ENCODE results near the gene ESAM.

Gene ESAM

DNA sequence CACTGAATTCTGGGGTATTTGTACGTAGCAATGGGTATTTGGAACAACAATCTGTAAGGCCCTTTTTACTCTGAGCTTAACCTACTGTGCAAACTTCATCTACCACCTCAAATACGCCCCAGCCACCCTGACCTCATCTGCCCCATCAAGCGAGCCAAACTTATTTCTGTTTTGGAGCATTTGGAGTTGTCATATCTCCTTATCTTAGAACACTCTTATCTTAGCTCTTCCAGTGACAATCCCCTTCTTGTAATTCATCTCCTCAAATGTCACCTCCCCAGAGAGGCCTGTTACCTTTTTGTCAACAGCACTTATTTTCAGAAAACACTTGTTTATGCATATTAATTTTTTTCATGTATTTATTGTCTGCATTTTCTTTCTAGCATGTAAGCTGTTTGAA lies 42.8 kb upstream of the ESAM start:
- Histone ChIP-seq H2AFZ (ENCODE audit: insufficient read depth, low read length, poor library complexity) (no peak overlapping the region), H3K36me3 (ENCODE audit: control insufficient read depth in 1 of 2, insufficient read depth in 2 of 2, low read length in 2 of 2) (no peaks in the 10 kb centered on the region), H4K8ac (ENCODE audit: low read depth, low read length) (no peak overlapping the region), H3K27me3 (ENCODE audit: insufficient read depth, low read length) (no peaks in the 10 kb centered on the region), H3K27ac (ENCODE audit: low read depth, low read length) (no peak overlapping the region), H2BK120ac (ENCODE audit: insufficient read depth, low read length, poor library complexity) (no peak overlapping the region), H3K4me3 (ENCODE audit: low read depth, low read length) (no peak overlapping the region), H4K91ac (ENCODE audit: low read depth, low read length) (no peak overlapping the region), H3K9ac (ENCODE audit: low read length) (no peak overlapping the region), H4K12ac (ENCODE audit: low read depth, low read length) (no peak overlapping the region), H2BK5ac (ENCODE audit: low read depth, low read length, poor library complexity) (no peak overlapping the region), H3K9me3 (ENCODE audit: insufficient read depth, low read depth, low read length) (no peaks in the 10 kb centered on the region), H3K4me1 (ENCODE audit: control insufficient read depth in 1 of 2, insufficient read depth in 2 of 2, low read length in 2 of 2) (peaks cover 0 to 4% of the 10 kb centered on the region in 2 experiments), H2AK5ac (ENCODE audit: low read length) (no peak overlapping the region), H3K18ac (ENCODE audit: low read length) (no peak overlapping the region), H3K4me2 (ENCODE audit: low read length) (no peak overlapping the region), H2BK12ac (ENCODE audit: low read length) (no peak overlapping the region), H3K23ac (ENCODE audit: low read length) (no peak overlapping the region), H3K14ac (ENCODE audit: low read length) (no peak overlapping the region), H3K79me2 (ENCODE audit: control insufficient read depth, insufficient read depth, low read length, poor library complexity) (peaks cover 7% of the 10 kb centered on the region), H3K79me1 (ENCODE audit: low read length) (peaks cover 8% of the 10 kb centered on the region), H3K4ac (ENCODE audit: low read depth, low read length) (no peak overlapping the region)
- no CpG with 5 or more reads among the region's 3 CpGs for WGBS (ENCODE audit: extremely low coverage, insufficient coverage, insufficient read length)
- no peak for DNase-seq

DNA sequence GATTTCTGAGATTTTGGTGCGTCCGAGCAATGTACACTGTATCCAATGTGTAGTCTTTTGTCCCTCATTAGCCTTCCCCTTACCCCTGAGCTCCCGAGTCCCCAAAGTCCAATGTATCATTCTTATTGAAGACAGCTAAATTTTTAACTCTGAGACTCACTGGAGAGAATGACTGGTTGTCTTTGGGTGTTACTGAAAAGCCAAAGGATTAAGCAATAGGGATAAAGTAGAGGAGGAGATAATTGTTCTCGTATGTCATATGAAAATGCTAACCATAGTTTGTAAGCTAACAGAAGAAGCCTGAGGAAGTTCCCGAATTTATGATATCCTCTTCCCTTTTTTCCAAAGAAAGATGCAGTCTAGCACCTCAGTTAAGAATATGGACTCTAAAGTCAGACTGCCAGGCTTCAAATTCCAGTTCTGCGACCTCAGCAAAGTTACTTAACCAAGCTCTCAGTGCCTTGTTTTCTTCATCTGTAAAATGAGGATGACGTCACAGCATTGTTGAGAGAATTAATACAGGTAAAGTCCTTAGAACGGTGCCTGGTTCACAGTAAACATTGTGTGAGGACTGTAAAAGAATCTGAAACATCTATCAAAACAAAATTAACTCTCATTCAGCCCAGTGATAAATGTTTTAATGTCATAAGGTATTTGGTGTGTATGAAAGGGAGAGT lies 39.7 kb upstream of the ESAM start:
- H3K27ac ChIP-seq (ENCODE audit: low read depth, low read length), result no peak overlapping the region
- DNase-seq, result peak in 1 of 2 donors; percentile 72
- H3K27me3 ChIP-seq (ENCODE audit: insufficient read depth, low read length), result no peaks in the 10 kb centered on the region
- H3K4me2 ChIP-seq (ENCODE audit: low read length), result no peak overlapping the region
- H3K23ac ChIP-seq (ENCODE audit: low read length), result no peak overlapping the region
- H4K91ac ChIP-seq (ENCODE audit: low read depth, low read length), result no peak overlapping the region
- H3K9ac ChIP-seq (ENCODE audit: low read length), result no peak overlapping the region
- H2BK12ac ChIP-seq (ENCODE audit: low read length), result no peak overlapping the region
- H2BK120ac ChIP-seq (ENCODE audit: insufficient read depth, low read length, poor library complexity), result no peak overlapping the region
- WGBS (ENCODE audit: extremely low coverage, insufficient coverage, insufficient read length), result no CpG with 5 or more reads among the region's 8 CpGs
- no peak overlapping the region for H2AK5ac ChIP-seq (ENCODE audit: low read length)
- H4K8ac ChIP-seq (ENCODE audit: low read depth, low read length), result no peak overlapping the region
- no peak overlapping the region for H2BK5ac ChIP-seq (ENCODE audit: low read depth, low read length, poor library complexity)
- H3K36me3 ChIP-seq (ENCODE audit: control insufficient read depth in 1 of 2, insufficient read depth in 2 of 2, low read length in 2 of 2), result no peaks in the 10 kb centered on the region
- no peak overlapping the region for H4K12ac ChIP-seq (ENCODE audit: low read depth, low read length)
- H3K18ac ChIP-seq (ENCODE audit: low read length), result no peak overlapping the region
- no peak overlapping the region for H3K4ac ChIP-seq (ENCODE audit: low read depth, low read length)
- peaks cover 0 to 4% of the 10 kb centered on the region in 2 experiments for H3K4me1 ChIP-seq (ENCODE audit: control insufficient read depth in 1 of 2, insufficient read depth in 2 of 2, low read length in 2 of 2)
- no peak overlapping the region for H2AFZ ChIP-seq (ENCODE audit: insufficient read depth, low read length, poor library complexity)
- H3K79me2 ChIP-seq (ENCODE audit: control insufficient read depth, insufficient read depth, low read length, poor library complexity), result peaks cover 16% of the 10 kb centered on the region
- no peaks in the 10 kb centered on the region for H3K9me3 ChIP-seq (ENCODE audit: insufficient read depth, low read depth, low read length)
- no peak overlapping the region for H3K4me3 ChIP-seq (ENCODE audit: low read depth, low read length)
- H3K79me1 ChIP-seq (ENCODE audit: low read length), result peaks cover 17% of the 10 kb centered on the region
- no peak overlapping the region for H3K14ac ChIP-seq (ENCODE audit: low read length)

DNA sequence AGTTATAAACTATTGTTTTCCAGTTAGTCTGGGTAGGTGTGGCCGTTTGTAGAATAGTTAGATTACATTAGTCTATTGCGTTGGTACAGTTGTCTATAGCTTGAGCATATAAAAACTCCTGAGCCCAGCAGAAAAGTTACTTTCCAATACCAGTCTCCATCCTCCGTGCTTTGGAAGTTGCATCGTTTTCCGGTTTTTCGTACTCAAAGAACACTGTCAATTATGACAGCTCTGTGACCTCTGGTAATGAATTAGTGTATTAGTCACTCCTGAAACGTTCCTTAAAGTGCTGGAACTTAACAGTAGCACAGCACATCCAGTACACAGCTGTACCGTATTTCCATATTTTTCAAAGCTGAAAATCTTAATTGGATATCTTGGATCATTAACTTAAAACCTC lies 38.9 kb upstream of the ESAM start:
- peak; percentile 42 to 82 for DNase-seq
- H3K27ac ChIP-seq (ENCODE audit: low read depth, low read length), result peak overlapping the region; percentile 71
- no peak overlapping the region for H2AK5ac ChIP-seq (ENCODE audit: low read length)
- H3K79me2 ChIP-seq (ENCODE audit: control insufficient read depth, insufficient read depth, low read length, poor library complexity), result peaks cover 16% of the 10 kb centered on the region
- H3K4ac ChIP-seq (ENCODE audit: low read depth, low read length), result no peak overlapping the region
- H3K14ac ChIP-seq (ENCODE audit: low read length), result no peak overlapping the region
- no peak overlapping the region for H2BK120ac ChIP-seq (ENCODE audit: insufficient read depth, low read length, poor library complexity)
- no peak overlapping the region for H3K18ac ChIP-seq (ENCODE audit: low read length)
- no peaks in the 10 kb centered on the region for H3K27me3 ChIP-seq (ENCODE audit: insufficient read depth, low read length)
- H3K79me1 ChIP-seq (ENCODE audit: low read length), result peaks cover 17% of the 10 kb centered on the region
- H4K91ac ChIP-seq (ENCODE audit: low read depth, low read length), result no peak overlapping the region
- no peak overlapping the region for H3K4me3 ChIP-seq (ENCODE audit: low read depth, low read length)
- peak overlapping the region; percentile 89 for H3K4me2 ChIP-seq (ENCODE audit: low read length)
- no peak overlapping the region for H2BK12ac ChIP-seq (ENCODE audit: low read length)
- no peak overlapping the region for H3K9ac ChIP-seq (ENCODE audit: low read length)
- no peaks in the 10 kb centered on the region for H3K9me3 ChIP-seq (ENCODE audit: insufficient read depth, low read depth, low read length)
- H4K12ac ChIP-seq (ENCODE audit: low read depth, low read length), result no peak overlapping the region
- H2AFZ ChIP-seq (ENCODE audit: insufficient read depth, low read length, poor library complexity), result no peak overlapping the region
- WGBS (ENCODE audit: extremely low coverage, insufficient coverage, insufficient read length), result no CpG with 5 or more reads among the region's 8 CpGs
- no peak overlapping the region for H2BK5ac ChIP-seq (ENCODE audit: low read depth, low read length, poor library complexity)
- no peak overlapping the region for H3K23ac ChIP-seq (ENCODE audit: low read length)
- H3K36me3 ChIP-seq (ENCODE audit: control insufficient read depth in 1 of 2, insufficient read depth in 2 of 2, low read length in 2 of 2), result peaks cover 0 to 2% of the 10 kb centered on the region in 2 experiments
- no peak overlapping the region for H4K8ac ChIP-seq (ENCODE audit: low read depth, low read length)
- peaks cover 0 to 4% of the 10 kb centered on the region in 2 experiments for H3K4me1 ChIP-seq (ENCODE audit: control insufficient read depth in 1 of 2, insufficient read depth in 2 of 2, low read length in 2 of 2)

DNA sequence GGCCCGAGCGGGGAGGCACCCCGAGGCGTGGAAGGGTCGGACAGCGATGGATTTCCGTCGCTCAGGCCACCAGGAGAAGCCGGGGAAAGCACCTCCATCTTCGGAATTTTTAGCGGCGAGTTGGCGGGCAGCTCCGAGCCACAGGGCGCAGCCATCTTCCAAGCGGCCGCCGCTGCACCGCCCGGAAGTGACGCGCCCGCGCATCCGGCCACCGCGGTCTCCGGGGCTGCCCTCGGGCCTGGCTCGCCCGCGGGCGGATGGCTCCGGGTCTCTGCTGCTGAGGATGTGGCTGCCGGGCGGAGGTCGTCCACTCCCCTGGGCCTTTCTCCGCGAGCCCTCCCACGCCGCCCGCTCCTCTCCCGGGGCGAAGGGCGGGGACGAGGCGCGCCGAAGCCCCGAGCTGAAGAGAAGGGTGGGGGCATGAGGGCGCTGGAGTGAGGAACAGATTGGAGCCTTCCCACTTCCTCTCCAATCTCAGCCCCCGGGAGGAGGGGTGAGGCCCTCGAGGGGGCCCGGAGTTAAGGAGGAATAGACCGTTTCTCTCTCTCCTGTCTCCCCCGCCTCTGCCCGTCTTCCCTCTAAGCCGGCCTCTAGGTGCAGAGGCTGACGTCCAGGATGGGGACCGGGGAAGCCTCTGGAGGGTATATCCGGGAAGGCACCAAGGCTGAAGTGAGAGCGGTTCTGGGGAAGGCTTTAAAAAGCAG lies 38.3 kb upstream of the ESAM start, which contains the start of gene MSANTD2:
Gene MSANTD2 (minus strand): TSS at position 181 of the 704 bp plus-strand sequence. CDS start 26 bp downstream, at position 155.
- Histone ChIP-seq H2BK120ac (ENCODE audit: insufficient read depth, low read length, poor library complexity) (peak within 1 kb of the TSS; percentile 94), H3K18ac (ENCODE audit: low read length) (peak within 1 kb of the TSS; percentile 95), H3K79me1 (ENCODE audit: low read length) (peaks cover 17% of the 10 kb centered on the region), H3K4ac (ENCODE audit: low read depth, low read length) (peak within 1 kb of the TSS; percentile 96), H3K4me2 (ENCODE audit: low read length) (peak within 1 kb of the TSS; percentile 89), H3K27me3 (ENCODE audit: insufficient read depth, low read length) (no peaks in the 10 kb centered on the region), H2AK5ac (ENCODE audit: low read length) (peak within 1 kb of the TSS; percentile 84), H4K12ac (ENCODE audit: low read depth, low read length) (peak within 1 kb of the TSS; percentile 95), H4K8ac (ENCODE audit: low read depth, low read length) (peak within 1 kb of the TSS; percentile 93), H2BK5ac (ENCODE audit: low read depth, low read length, poor library complexity) (peak within 1 kb of the TSS; percentile 76), H4K91ac (ENCODE audit: low read depth, low read length) (peak within 1 kb of the TSS; percentile 82), H3K27ac (ENCODE audit: low read depth, low read length) (peak within 1 kb of the TSS; percentile 71), H3K14ac (ENCODE audit: low read length) (peak within 1 kb of the TSS; percentile 95), H3K23ac (ENCODE audit: low read length) (no peak within 1 kb of the TSS), H3K79me2 (ENCODE audit: control insufficient read depth, insufficient read depth, low read length, poor library complexity) (peaks cover 16% of the 10 kb centered on the region), H2AFZ (ENCODE audit: insufficient read depth, low read length, poor library complexity) (peak within 1 kb of the TSS; percentile 92), H2BK12ac (ENCODE audit: low read length) (no peak within 1 kb of the TSS), H3K4me3 (ENCODE audit: low read depth, low read length) (peak within 1 kb of the TSS; percentile 96), H3K9me3 (ENCODE audit: insufficient read depth, low read depth, low read length) (no peaks in the 10 kb centered on the region), H3K4me1 (ENCODE audit: control insufficient read depth in 1 of 2, insufficient read depth in 2 of 2, low read length in 2 of 2) (peaks cover 0 to 4% of the 10 kb centered on the region in 2 experiments), H3K9ac (ENCODE audit: low read length) (peak within 1 kb of the TSS; percentile 79), H3K36me3 (ENCODE audit: control insufficient read depth in 1 of 2, insufficient read depth in 2 of 2, low read length in 2 of 2) (peaks cover 0 to 2% of the 10 kb centered on the region in 2 experiments)
- WGBS (ENCODE audit: extremely low coverage, insufficient coverage, insufficient read length), result no CpG with 5 or more reads among the region's 62 CpGs
- DNase-seq, result peak; percentile 74 to 86

All from trophoblast cell (in vitro differentiated cells and primary cell).